ENCODE data around the gene SUV39H2.

GRCh38 chr10:14837757-14838581 lies 40.7 kb upstream of the SUV39H2 start, which contains the start of the genes CDNF, HSPA14 and MSANTD7:
- TF ChIP-seq CTCF (conservative IDR thresholded peaks at IDR 0.05; ENCODE audit: low read length): no peak
- TF ChIP-seq EZH2phosphoT487 (IDR thresholded peaks at IDR 0.05; ENCODE audit: borderline replicate concordance): no peak
